HFFc6 (cell line): ENCODE data around the gene RPS6KC1. TPM values are rescaled to one million over a fixed set of nuclear protein-coding genes. Genes with fewer than 3 reads are reported as not detected.
A peak's percentile ranks its signal among the peaks of the same experiment; 100 is the strongest.

Source experiments
- DNase-seq: peaks from one replicate; pipeline ENCODE4 v3.0.0-alpha.2; 2018
- H3K27ac Mint-ChIP-seq: 2 replicates; pipeline ENCODE4 v1.8.0; 2020; ENCODE audit warnings: mild to moderate bottlenecking, mixed read lengths
- H3K27me3 Mint-ChIP-seq: 2 replicates; pipeline ENCODE4 v1.8.0; 2021; ENCODE audit warnings: mild to moderate bottlenecking, moderate library complexity, mixed read lengths; ENCODE audit not compliant: insufficient read depth
- H3K36me3 Mint-ChIP-seq: 2 replicates; pipeline ENCODE4 v1.8.0; 2021; ENCODE audit warnings: low read depth, mixed read lengths
- H3K4me1 Mint-ChIP-seq: 2 replicates; pipeline ENCODE4 v1.8.0; 2020; ENCODE audit warnings: low read depth, mixed read lengths
- H3K4me3 Mint-ChIP-seq: 2 replicates; pipeline ENCODE4 v1.8.0; 2020; ENCODE audit warnings: mild to moderate bottlenecking, moderate library complexity, mixed read lengths
- H3K9me3 Mint-ChIP-seq: 2 replicates; pipeline ENCODE4 v1.8.0; 2020; ENCODE audit warnings: mild to moderate bottlenecking, mixed read lengths
- total RNA-seq, 6 experiments: library from RNA; stranded (reverse); fragmentation: NEBNext Ultra II Directional; extraction: Animal tissue kit (Norgen Biotek cat#: 25700); gene quantifications; 2 replicates in 1 of 6; 3 replicates in 5 of 6; pipeline ENCODE4 v1.2.3, GENCODE V29; 2021
- TF ChIP-seq, protein P1 (sequence below): fragments of 200-600 bp; sonication (generic); IDR thresholded peaks from 2 replicates; pipeline ENCODE4 v1.5.0; 2021; ENCODE audit warnings: antibody characterized with exemption, mild to moderate bottlenecking

The RPS6KC1 gene
- total RNA-seq, 6 experiments from 2014 or later = 15.6 to 18.3 (median 17.3) TPM

- no peak overlapping the region; the same call in 1 of the 2 replicates for H3K4me3 Mint-ChIP-seq
- no peaks in the 10 kb centered on the region for H3K27me3 Mint-ChIP-seq
- no peaks in the 10 kb centered on the region for H3K36me3 Mint-ChIP-seq
- no peak for DNase-seq
- H3K4me1 Mint-ChIP-seq = peaks cover 77% of the 10 kb centered on the region
- peak overlapping the region; percentile 59 for H3K27ac Mint-ChIP-seq
- TF ChIP-seq, protein P1, sequence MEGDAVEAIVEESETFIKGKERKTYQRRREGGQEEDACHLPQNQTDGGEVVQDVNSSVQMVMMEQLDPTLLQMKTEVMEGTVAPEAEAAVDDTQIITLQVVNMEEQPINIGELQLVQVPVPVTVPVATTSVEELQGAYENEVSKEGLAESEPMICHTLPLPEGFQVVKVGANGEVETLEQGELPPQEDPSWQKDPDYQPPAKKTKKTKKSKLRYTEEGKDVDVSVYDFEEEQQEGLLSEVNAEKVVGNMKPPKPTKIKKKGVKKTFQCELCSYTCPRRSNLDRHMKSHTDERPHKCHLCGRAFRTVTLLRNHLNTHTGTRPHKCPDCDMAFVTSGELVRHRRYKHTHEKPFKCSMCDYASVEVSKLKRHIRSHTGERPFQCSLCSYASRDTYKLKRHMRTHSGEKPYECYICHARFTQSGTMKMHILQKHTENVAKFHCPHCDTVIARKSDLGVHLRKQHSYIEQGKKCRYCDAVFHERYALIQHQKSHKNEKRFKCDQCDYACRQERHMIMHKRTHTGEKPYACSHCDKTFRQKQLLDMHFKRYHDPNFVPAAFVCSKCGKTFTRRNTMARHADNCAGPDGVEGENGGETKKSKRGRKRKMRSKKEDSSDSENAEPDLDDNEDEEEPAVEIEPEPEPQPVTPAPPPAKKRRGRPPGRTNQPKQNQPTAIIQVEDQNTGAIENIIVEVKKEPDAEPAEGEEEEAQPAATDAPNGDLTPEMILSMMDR = no peak
- H3K9me3 Mint-ChIP-seq = no peaks in the 10 kb centered on the region
These were observed 69.9 kb downstream of the RPS6KC1 start for GRCh38 chr1:213120961-213121360.

- peaks cover 90% of the 10 kb centered on the region for H3K4me1 Mint-ChIP-seq
- H3K27ac Mint-ChIP-seq = no peak overlapping the region
- no peaks in the 10 kb centered on the region for H3K27me3 Mint-ChIP-seq
- H3K4me3 Mint-ChIP-seq = no peak overlapping the region
- TF ChIP-seq, protein P1 = peak; percentile 92
- DNase-seq = peak; percentile 24
- no peaks in the 10 kb centered on the region for H3K36me3 Mint-ChIP-seq
- no peaks in the 10 kb centered on the region for H3K9me3 Mint-ChIP-seq
These were observed 71.5 kb downstream of the RPS6KC1 start for GRCh38 chr1:213122514-213122929.

DNA sequence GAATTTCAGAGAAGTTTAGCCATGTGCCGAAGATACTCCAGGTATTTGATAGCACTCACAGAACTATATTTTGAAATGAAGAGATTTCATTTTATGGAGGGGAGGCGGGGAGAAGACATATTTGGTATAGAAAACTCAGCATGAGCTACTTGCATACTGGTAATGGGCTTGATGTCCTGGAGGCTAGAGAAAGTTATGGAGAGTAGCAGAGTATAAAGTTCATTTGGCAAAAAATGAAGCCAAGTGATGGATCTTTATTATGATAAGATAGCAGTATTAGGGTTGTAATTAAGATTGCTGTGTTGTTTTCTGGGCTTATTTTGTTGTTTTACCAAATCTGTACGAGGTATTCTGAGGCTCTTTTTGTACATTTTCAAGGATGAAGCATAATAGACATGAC lies 72.0 kb downstream of the RPS6KC1 start:
- Mint-ChIP-seq H3K27ac (peak overlapping the region; percentile 3; the same call in 1 of the 2 replicates), H3K4me3 (no peak overlapping the region), H3K27me3 (no peaks in the 10 kb centered on the region), H3K36me3 (no peaks in the 10 kb centered on the region), H3K4me1 (peaks cover 88% of the 10 kb centered on the region), H3K9me3 (no peaks in the 10 kb centered on the region)
- TF ChIP-seq, protein P1 = no peak
- DNase-seq = no peak

DNA sequence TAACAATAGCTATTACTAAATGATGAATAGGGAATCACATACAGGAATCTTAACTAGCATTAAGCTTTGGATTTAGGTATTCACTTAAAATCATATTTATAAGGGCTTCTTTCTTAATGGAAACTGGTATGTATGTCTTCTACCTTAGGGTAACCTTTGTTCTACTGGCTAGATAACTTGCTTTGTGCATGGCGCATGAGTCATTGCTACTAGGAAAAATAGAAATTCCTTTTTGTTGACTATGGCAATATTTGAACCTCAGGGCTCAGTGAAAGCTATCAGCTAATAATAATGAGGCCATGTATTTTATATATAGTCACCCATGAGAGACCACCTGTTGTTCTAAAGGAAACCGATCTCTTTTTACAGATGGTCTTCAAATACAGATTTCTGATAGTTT lies 72.5 kb downstream of the RPS6KC1 start:
- Mint-ChIP-seq H3K27ac (0 out of 2 replicates have a peak overlapping the region, but pooled peaks have one; percentile 3), H3K36me3 (no peaks in the 10 kb centered on the region), H3K27me3 (no peaks in the 10 kb centered on the region), H3K4me1 (peaks cover 83% of the 10 kb centered on the region), H3K9me3 (no peaks in the 10 kb centered on the region), H3K4me3 (no peak overlapping the region)
- DNase-seq = peak; percentile 60
- TF ChIP-seq, protein P1 = no peak

GRCh38 chr1:213124590-213124989 lies 73.5 kb downstream of the RPS6KC1 start:
- TF ChIP-seq, protein P1 = no peak
- Mint-ChIP-seq H3K9me3 (no peaks in the 10 kb centered on the region), H3K27ac (no peak overlapping the region), H3K36me3 (no peaks in the 10 kb centered on the region), H3K27me3 (no peaks in the 10 kb centered on the region), H3K4me3 (no peak overlapping the region), H3K4me1 (peaks cover 73% of the 10 kb centered on the region)
- DNase-seq = no peak

GRCh38 chr1:213125643-213126042 lies 74.6 kb downstream of the RPS6KC1 start:
- TF ChIP-seq, protein P1 = no peak
- Mint-ChIP-seq H3K4me1 (peaks cover 62% of the 10 kb centered on the region), H3K4me3 (no peak overlapping the region), H3K9me3 (no peaks in the 10 kb centered on the region), H3K27me3 (no peaks in the 10 kb centered on the region), H3K36me3 (no peaks in the 10 kb centered on the region), H3K27ac (no peak overlapping the region)
- no peak for DNase-seq
